H1 (cell line): Measurements from ENCODE around the gene DYNAP.

Source experiments
- CTCF ChIP-seq, 3 experiments: IDR thresholded peaks; 1 replicate in 2 of 3; 2 replicates in 1 of 3; pipeline versions ENCODE4 v1.5.1 to v1.6.1; 2011; ENCODE audit warnings: low read length in 3 of 3, mild to moderate bottlenecking in 3 of 3, inconsistent platforms in 2 of 3, low read depth in 1 of 3, moderate library complexity in 1 of 3; ENCODE audit not compliant: insufficient read depth in 1 of 3; ENCODE audit errors: control extremely low read depth in 1 of 3
- EGR1 ChIP-seq: IDR thresholded peaks from 2 replicates; pipeline ENCODE4 v1.6.1; 2011; ENCODE audit warnings: low read depth, low read length, borderline replicate concordance
- EZH2 ChIP-seq: fragments of 200-600 bp; sonication (generic); IDR thresholded peaks from 2 replicates; pipeline ENCODE4 v1.7.1; 2012; ENCODE audit warnings: low read depth, mild to moderate bottlenecking, moderate library complexity, low read length, inconsistent platforms; ENCODE audit not compliant: severe bottlenecking
- GTF2F1 ChIP-seq: IDR thresholded peaks from 2 replicates; pipeline ENCODE4 v1.6.1; 2012; ENCODE audit warnings: low read depth, low read length, improper control_type of control experiment, borderline replicate concordance
- JUND ChIP-seq: IDR thresholded peaks from 2 replicates; pipeline ENCODE4 v1.6.1; 2011; ENCODE audit warnings: mild to moderate bottlenecking, improper control_type of control experiment, low read length
- POLR2AphosphoS5 ChIP-seq: IDR thresholded peaks from 2 replicates; pipeline ENCODE4 v1.6.1; 2011; ENCODE audit warnings: low read depth, low read length
- RAD21 ChIP-seq, 2 experiments: IDR thresholded peaks in 1 of 2; conservative IDR thresholded peaks in 1 of 2; 2 replicates each; pipeline ENCODE4 v1.6.1; 2011; ENCODE audit warnings: low read depth in 2 of 2, low read length in 2 of 2, improper control_type of control experiment in 1 of 2, inconsistent platforms in 1 of 2, mild to moderate bottlenecking in 1 of 2, moderate library complexity in 1 of 2
- RFX5 ChIP-seq: IDR thresholded peaks from 2 replicates; pipeline ENCODE4 v1.6.1; 2011; ENCODE audit warnings: low read depth, low read length, improper control_type of control experiment, borderline replicate concordance
- RNF2 ChIP-seq: fragments of 200-900, 300-1000 bp; sonication (generic); IDR thresholded peaks from 2 replicates; pipeline ENCODE4 v1.7.1; 2016; ENCODE audit warnings: borderline replicate concordance, low read depth, mild to moderate bottlenecking, antibody characterized with exemption, low read length; ENCODE audit not compliant: poor library complexity, severe bottlenecking; ENCODE audit errors: missing control alignments
- SP1 ChIP-seq: IDR thresholded peaks from 2 replicates; pipeline ENCODE4 v1.6.1; 2011; ENCODE audit warnings: low read depth, low read length
- SRF ChIP-seq: IDR thresholded peaks from 2 replicates; pipeline ENCODE4 v1.6.1; 2011; ENCODE audit warnings: mild to moderate bottlenecking, low read depth, low read length, moderate library complexity
- TAF1 ChIP-seq: IDR thresholded peaks from 2 replicates; pipeline ENCODE4 v1.6.1; 2011; ENCODE audit warnings: mild to moderate bottlenecking, low read depth, low read length
- TF ChIP-seq, protein P1 (sequence below): IDR thresholded peaks from 2 replicates; pipeline ENCODE4 v1.6.1; 2012; ENCODE audit warnings: inconsistent platforms
- TF ChIP-seq, protein P2 (sequence below): IDR thresholded peaks from 2 replicates; pipeline ENCODE4 v1.6.1; 2011; ENCODE audit warnings: low read length, improper control_type of control experiment

DNA sequence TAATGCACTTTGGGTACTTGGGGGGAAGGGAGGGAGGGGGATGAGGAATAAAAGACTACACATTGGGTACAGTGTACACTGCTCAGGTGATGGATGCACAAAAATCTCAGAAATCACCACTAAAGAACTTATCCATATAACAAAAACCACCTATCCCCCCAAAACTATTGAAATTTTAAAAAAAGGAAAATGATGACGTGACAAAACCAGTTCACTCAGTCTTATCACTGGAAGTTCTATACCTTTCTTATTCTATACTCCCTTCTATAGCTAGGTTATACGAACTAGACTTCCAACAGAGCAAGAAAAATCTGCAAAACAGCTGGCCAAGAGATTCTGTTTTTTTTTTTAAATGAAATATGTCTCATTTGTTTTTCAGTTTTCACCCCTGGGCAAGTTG lies 20.8 kb downstream of the DYNAP start:
- TF ChIP-seq, protein P1, sequence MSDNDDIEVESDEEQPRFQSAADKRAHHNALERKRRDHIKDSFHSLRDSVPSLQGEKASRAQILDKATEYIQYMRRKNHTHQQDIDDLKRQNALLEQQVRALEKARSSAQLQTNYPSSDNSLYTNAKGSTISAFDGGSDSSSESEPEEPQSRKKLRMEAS = no peak
- TF ChIP-seq, protein P2, sequence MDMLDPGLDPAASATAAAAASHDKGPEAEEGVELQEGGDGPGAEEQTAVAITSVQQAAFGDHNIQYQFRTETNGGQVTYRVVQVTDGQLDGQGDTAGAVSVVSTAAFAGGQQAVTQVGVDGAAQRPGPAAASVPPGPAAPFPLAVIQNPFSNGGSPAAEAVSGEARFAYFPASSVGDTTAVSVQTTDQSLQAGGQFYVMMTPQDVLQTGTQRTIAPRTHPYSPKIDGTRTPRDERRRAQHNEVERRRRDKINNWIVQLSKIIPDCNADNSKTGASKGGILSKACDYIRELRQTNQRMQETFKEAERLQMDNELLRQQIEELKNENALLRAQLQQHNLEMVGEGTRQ = no peak
- TF ChIP-seq CTCF (IDR thresholded peaks at IDR 0.05; ENCODE audit: control extremely low read depth in 1 of 3, insufficient read depth in 1 of 3, low read depth in 1 of 3, low read length in 3 of 3) (no peak), POLR2AphosphoS5 (no peak), TAF1 (no peak), EZH2 (no peak), RAD21 (IDR thresholded peaks at IDR 0.05 in 1 of 2, conservative IDR thresholded peaks at IDR 0.05 in 1 of 2; ENCODE audit: low read depth in 2 of 2, low read length in 2 of 2) (no peak), SP1 (no peak), RNF2 (no peak), SRF (no peak), EGR1 (no peak), RFX5 (no peak), GTF2F1 (no peak), JUND (no peak)
